Liver (tissue), 9 donors: ENCODE measurements around the gene NOP14. TPM values are rescaled to one million over a fixed set of nuclear protein-coding genes. Genes with fewer than 3 reads are reported as not detected.

Experiments
- DNase-seq: peaks from one replicate; pipeline ENCODE4 v3.0.0-alpha.2; 2017; ENCODE audit warnings: low spot score
- H3K27ac ChIP-seq, 2 donors: one replicate each; pipeline ENCODE4 v1.7.0; 2013; ENCODE audit warnings: inconsistent platforms in 2 of 2, low read length in 2 of 2, control low read depth in 1 of 2, low read depth in 1 of 2, mild to moderate bottlenecking in 1 of 2
- H3K27me3 ChIP-seq, 4 donors: one replicate each; pipeline versions ENCODE4 v1.6.1 to v1.7.0; 2013; ENCODE audit warnings: low read length in 3 of 4, inconsistent platforms in 1 of 4, mild to moderate bottlenecking in 1 of 4, moderate library complexity in 1 of 4; ENCODE audit not compliant: control insufficient read depth in 4 of 4, insufficient read depth in 4 of 4
- H3K36me3 ChIP-seq, 4 donors: one replicate each; pipeline versions ENCODE4 v1.6.1 to v1.7.0; 2013; ENCODE audit warnings: low read length in 3 of 4, mild to moderate bottlenecking in 3 of 4, low read depth in 1 of 4, moderate library complexity in 1 of 4; ENCODE audit not compliant: control insufficient read depth in 4 of 4, insufficient read depth in 3 of 4
- H3K4me1 ChIP-seq, 4 donors: one replicate each; pipeline versions ENCODE4 v1.6.1 to v1.7.0; 2013; ENCODE audit warnings: low read length in 3 of 4, mild to moderate bottlenecking in 3 of 4, moderate library complexity in 1 of 4; ENCODE audit not compliant: control insufficient read depth in 4 of 4, insufficient read depth in 4 of 4
- H3K4me3 ChIP-seq, 3 donors: one replicate each; pipeline versions ENCODE4 v1.6.1 to v1.7.0; 2013; ENCODE audit warnings: low read length in 3 of 3, control low read depth in 1 of 3, low read depth in 1 of 3, mild to moderate bottlenecking in 1 of 3
- H3K9ac ChIP-seq, 2 donors: one replicate each; pipeline ENCODE4 v1.7.0; 2013; ENCODE audit warnings: low read length in 2 of 2, mild to moderate bottlenecking in 2 of 2, moderate library complexity in 2 of 2, control low read depth in 1 of 2, low read depth in 1 of 2
- H3K9me3 ChIP-seq, 4 donors: one replicate each; pipeline versions ENCODE4 v1.6.1 to v1.7.0; 2013; ENCODE audit warnings: low read length in 3 of 4; ENCODE audit not compliant: control insufficient read depth in 4 of 4
- EGR1 ChIP-seq, 2 donors: IDR thresholded peaks; 2 replicates each; pipeline ENCODE4 v1.6.1; 2016 to 2018; ENCODE audit warnings: antibody characterized with exemption in 2 of 2, low read depth in 2 of 2
- FOXA2 ChIP-seq: IDR thresholded peaks from 2 replicates; pipeline ENCODE4 v1.6.1; 2016; ENCODE audit warnings: antibody characterized with exemption
- GABPA ChIP-seq, 2 donors: IDR thresholded peaks in 1 of 2; conservative IDR thresholded peaks in 1 of 2; 2 replicates each; pipeline ENCODE4 v1.6.1; 2016; ENCODE audit warnings: antibody characterized with exemption in 2 of 2, mild to moderate bottlenecking in 1 of 2, moderate library complexity in 1 of 2
- HNF4A ChIP-seq, 2 donors: conservative IDR thresholded peaks; 2 replicates each; pipeline ENCODE4 v1.6.1; 2016; ENCODE audit warnings: antibody characterized with exemption in 2 of 2, mild to moderate bottlenecking in 2 of 2
- HNF4G ChIP-seq: IDR thresholded peaks from 2 replicates; pipeline ENCODE4 v1.6.1; 2016; ENCODE audit warnings: antibody characterized with exemption
- JUND ChIP-seq, 2 donors: IDR thresholded peaks; 2 replicates each; pipeline ENCODE4 v1.6.1; 2016; ENCODE audit warnings: antibody characterized with exemption in 2 of 2
- NR2F2 ChIP-seq: IDR thresholded peaks from 2 replicates; pipeline ENCODE4 v1.6.1; 2016; ENCODE audit warnings: antibody characterized with exemption
- RXRA ChIP-seq, 2 donors: IDR thresholded peaks; 2 replicates each; pipeline ENCODE4 v1.6.1; 2017 to 2018; ENCODE audit warnings: antibody characterized with exemption in 2 of 2, mild to moderate bottlenecking in 1 of 2
- SP1 ChIP-seq: IDR thresholded peaks from 2 replicates; pipeline ENCODE4 v1.6.1; 2018; ENCODE audit warnings: antibody characterized with exemption, mild to moderate bottlenecking
- TAF1 ChIP-seq: conservative IDR thresholded peaks from 2 replicates; pipeline ENCODE4 v1.6.1; 2016; ENCODE audit warnings: antibody characterized with exemption, mild to moderate bottlenecking
- YY1 ChIP-seq: IDR thresholded peaks from 2 replicates; pipeline ENCODE4 v1.6.1; 2016; ENCODE audit warnings: antibody characterized with exemption, mild to moderate bottlenecking
- WGBS: extraction: QIAGEN DNeasy Blood & Tissue Kit; methylation state at CpG from one replicate; pipeline ENCODE4 v1.1.7; 2013; 5-methylcytosine and 5-hydroxymethylcytosine counted together
- polyA plus RNA-seq, 2 donors: library from polyadenylated mRNA; stranded (reverse) in 1 of 2; unstranded in 1 of 2; fragments of 200-250 nt in 1 of 2; fragments of >200 nt in 1 of 2; fragmentation: Nextera tagmentation in 1 of 2; extraction: Ambion mirVana in 1 of 2; gene quantifications; one replicate each; pipeline versions ENCODE4 v1.2.1 to v1.2.3, GENCODE V29; 2013 to 2015
- total RNA-seq, 2 donors: library from RNA; depleted of rRNA; stranded (reverse); fragments of >200 nt; gene quantifications; one replicate each; pipeline ENCODE4 v1.2.3, GENCODE V29; 2014
- TF ChIP-seq, protein P1 (sequence below): IDR thresholded peaks from 2 replicates; pipeline ENCODE4 v1.6.1; 2016; ENCODE audit warnings: antibody characterized with exemption
- TF ChIP-seq, protein P2 (sequence below): IDR thresholded peaks from 2 replicates; pipeline ENCODE4 v1.6.1; 2016; ENCODE audit warnings: antibody characterized with exemption
- TF ChIP-seq, protein P3 (sequence below): fragments of 150-350 bp; IDR thresholded peaks from 2 replicates; pipeline ENCODE4 v1.5.1; 2017; ENCODE audit warnings: improper control_type of control experiment, low read depth, low read length; ENCODE audit not compliant: missing input control
- TF ChIP-seq, protein P4 (sequence below): IDR thresholded peaks from 2 replicates; pipeline ENCODE4 v1.6.1; 2016; ENCODE audit warnings: antibody characterized with exemption
- donor health status: healthy.
- donor health status: healthy.
- donor health status: healthy.
- donor health status: healthy.
- donor health status: healthy.

NOP14 gene
- total and polyA plus RNA-seq, 4 donors: 10.5 to 22.9 (median 14.4) TPM

DNA sequence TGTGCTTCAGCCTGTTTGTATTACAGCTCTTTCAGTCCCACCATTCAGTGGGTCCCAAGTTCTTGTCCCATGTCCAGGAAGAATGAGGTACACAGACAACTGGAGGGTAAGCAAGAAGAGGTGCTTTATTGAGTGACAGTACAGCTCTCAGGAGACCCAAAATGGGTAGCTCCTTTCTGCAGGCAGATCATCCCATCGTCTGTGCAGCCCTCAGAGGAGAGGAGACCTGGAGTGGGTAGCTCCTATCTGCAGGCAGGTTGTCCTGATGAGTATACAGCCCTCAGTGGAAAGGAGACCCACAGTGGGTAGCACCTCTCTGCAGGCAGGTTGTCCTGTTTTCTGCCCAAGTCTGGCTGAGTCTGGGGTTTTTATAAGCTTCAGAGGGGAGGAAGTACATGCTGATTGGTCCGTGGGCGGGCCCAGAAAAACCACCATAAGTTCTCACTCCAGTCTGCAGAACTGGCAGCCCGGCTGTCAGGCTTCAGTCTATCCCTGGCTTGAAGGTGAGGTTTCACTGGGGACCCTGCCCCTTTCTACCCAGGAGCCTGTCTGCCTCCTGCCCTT, 18.1 kb upstream of the NOP14 start:
- TF ChIP-seq, protein P1, sequence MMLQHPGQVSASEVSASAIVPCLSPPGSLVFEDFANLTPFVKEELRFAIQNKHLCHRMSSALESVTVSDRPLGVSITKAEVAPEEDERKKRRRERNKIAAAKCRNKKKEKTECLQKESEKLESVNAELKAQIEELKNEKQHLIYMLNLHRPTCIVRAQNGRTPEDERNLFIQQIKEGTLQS: no peak
- TF ChIP-seq SP1: no peak
- no peak for TF ChIP-seq FOXA2
- TF ChIP-seq YY1: no peak
- H3K4me3 ChIP-seq: no peak overlapping the region
- no peaks in the 10 kb centered on the region for H3K36me3 ChIP-seq

DNA sequence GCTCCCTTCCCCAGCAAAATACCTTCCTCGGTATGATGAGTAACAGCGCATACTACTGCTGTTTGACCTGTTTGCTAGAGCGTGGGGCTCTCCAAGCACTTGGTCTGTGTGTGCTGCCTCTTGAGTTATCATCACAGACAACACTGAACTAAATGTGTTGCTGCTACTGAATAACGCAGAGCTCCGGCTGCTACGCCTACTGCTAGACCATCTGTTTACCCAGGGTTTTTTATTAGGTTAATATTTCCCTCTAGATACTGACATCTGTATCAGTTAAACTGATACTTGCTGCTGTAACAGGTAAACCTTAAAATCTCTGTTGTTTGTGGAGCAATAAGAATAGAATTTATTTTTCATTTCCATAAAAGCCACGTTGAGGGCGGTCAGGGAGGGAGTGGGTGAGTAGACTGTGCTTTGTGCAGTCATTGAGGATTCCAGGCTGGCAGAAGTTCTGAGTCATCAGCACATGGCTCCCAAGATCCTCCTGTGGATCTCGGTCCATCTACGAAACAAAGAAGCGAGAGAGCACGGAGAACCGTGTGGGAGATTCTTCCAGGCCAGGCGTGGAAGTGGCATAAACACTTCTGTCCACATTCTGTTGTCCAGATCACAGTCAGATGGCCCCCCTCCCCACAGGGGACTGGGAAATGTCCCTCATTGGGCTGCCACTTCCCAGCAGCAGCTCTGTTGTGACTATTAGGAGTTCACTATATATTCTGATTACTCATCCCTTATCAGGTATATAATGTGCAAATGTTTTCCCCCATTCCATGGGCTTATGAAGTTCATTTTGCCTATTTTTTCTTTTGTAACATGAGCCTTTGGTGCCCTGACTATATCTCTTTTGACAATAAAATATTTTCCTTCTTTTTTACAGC, 14.2 kb upstream of the NOP14 start:
- Histone ChIP-seq H3K27me3 (no peaks in the 10 kb centered on the region), H3K4me1 (no peaks in the 10 kb centered on the region), H3K9me3 (peaks cover 4 to 12% (median 10%) of the 10 kb centered on the region in 4 donors), H3K9ac (no peak overlapping the region), H3K27ac (no peak overlapping the region), H3K36me3 (peaks cover 0 to 1% (median 0%) of the 10 kb centered on the region in 4 donors), H3K4me3 (no peak overlapping the region)
- TF ChIP-seq, protein P2, sequence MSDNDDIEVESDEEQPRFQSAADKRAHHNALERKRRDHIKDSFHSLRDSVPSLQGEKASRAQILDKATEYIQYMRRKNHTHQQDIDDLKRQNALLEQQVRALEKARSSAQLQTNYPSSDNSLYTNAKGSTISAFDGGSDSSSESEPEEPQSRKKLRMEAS: no peak
- TF ChIP-seq, protein P1: no peak
- no peak for TF ChIP-seq HNF4G
- no peak for TF ChIP-seq NR2F2
- DNase-seq: no peak
- 89% methylated on average over 14 of the region's 14 CpGs for WGBS

More for the DNA sequence above, 18.1 kb upstream of the NOP14 start:
- no peaks in the 10 kb centered on the region for H3K4me1 ChIP-seq
- no peak for DNase-seq
- WGBS: 88% methylated on average over 4 of the region's 4 CpGs
- no peak overlapping the region for H3K27ac ChIP-seq
- no peaks in the 10 kb centered on the region for H3K27me3 ChIP-seq
- no peak overlapping the region for H3K9ac ChIP-seq
- peaks cover 4 to 12% (median 10%) of the 10 kb centered on the region in 4 donors for H3K9me3 ChIP-seq

DNA sequence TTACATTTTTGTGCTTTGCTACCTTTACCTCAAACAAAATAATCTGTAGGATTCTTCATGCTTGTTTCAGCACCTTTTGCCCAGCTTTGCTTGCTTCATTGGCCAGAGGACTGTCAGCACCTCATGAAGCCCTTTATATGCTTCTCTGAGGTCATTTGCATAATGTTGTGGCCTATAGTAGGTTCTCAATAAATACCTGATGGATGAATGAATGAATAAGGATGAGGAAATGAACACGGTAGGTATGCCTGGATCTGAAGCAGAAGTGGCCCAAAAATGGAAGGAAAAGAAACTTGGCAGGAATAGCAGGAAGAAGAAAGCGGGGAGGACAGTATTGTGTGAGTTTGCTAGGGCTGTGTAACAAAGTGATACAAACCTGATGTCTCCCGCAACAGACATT, 8.1 kb upstream of the NOP14 start:
- TF ChIP-seq FOXA2 (no peak), SP1 (no peak), HNF4G (no peak), RXRA (IDR thresholded peaks at IDR 0.05) (no peak), TAF1 (no peak), JUND (IDR thresholded peaks at IDR 0.05) (no peak), YY1 (no peak), HNF4A (conservative IDR thresholded peaks at IDR 0.05) (no peak), EGR1 (IDR thresholded peaks at IDR 0.05; ENCODE audit: low read depth in 2 of 2) (no peak), GABPA (IDR thresholded peaks at IDR 0.05 in 1 of 2, conservative IDR thresholded peaks at IDR 0.05 in 1 of 2) (no peak)
- TF ChIP-seq, protein P2: no peak
- TF ChIP-seq, protein P1: no peak
- TF ChIP-seq, protein P3, sequence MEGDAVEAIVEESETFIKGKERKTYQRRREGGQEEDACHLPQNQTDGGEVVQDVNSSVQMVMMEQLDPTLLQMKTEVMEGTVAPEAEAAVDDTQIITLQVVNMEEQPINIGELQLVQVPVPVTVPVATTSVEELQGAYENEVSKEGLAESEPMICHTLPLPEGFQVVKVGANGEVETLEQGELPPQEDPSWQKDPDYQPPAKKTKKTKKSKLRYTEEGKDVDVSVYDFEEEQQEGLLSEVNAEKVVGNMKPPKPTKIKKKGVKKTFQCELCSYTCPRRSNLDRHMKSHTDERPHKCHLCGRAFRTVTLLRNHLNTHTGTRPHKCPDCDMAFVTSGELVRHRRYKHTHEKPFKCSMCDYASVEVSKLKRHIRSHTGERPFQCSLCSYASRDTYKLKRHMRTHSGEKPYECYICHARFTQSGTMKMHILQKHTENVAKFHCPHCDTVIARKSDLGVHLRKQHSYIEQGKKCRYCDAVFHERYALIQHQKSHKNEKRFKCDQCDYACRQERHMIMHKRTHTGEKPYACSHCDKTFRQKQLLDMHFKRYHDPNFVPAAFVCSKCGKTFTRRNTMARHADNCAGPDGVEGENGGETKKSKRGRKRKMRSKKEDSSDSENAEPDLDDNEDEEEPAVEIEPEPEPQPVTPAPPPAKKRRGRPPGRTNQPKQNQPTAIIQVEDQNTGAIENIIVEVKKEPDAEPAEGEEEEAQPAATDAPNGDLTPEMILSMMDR: no peak
- TF ChIP-seq, protein P4, sequence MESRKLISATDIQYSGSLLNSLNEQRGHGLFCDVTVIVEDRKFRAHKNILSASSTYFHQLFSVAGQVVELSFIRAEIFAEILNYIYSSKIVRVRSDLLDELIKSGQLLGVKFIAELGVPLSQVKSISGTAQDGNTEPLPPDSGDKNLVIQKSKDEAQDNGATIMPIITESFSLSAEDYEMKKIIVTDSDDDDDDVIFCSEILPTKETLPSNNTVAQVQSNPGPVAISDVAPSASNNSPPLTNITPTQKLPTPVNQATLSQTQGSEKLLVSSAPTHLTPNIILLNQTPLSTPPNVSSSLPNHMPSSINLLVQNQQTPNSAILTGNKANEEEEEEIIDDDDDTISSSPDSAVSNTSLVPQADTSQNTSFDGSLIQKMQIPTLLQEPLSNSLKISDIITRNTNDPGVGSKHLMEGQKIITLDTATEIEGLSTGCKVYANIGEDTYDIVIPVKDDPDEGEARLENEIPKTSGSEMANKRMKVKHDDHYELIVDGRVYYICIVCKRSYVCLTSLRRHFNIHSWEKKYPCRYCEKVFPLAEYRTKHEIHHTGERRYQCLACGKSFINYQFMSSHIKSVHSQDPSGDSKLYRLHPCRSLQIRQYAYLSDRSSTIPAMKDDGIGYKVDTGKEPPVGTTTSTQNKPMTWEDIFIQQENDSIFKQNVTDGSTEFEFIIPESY: no peak
- WGBS: 93% methylated on average over 3 of the region's 3 CpGs

More for the DNA sequence above, 8.1 kb upstream of the NOP14 start:
- Histone ChIP-seq H3K27me3 (no peaks in the 10 kb centered on the region), H3K27ac (no peak overlapping the region), H3K9ac (no peak overlapping the region), H3K36me3 (peaks cover 0 to 1% (median 0%) of the 10 kb centered on the region in 4 donors), H3K9me3 (no peaks in the 10 kb centered on the region), H3K4me3 (no peak overlapping the region), H3K4me1 (no peaks in the 10 kb centered on the region)
- no peak for DNase-seq
